ENCODE data around the gene CDC73.

- TF ChIP-seq CTCF (IDR thresholded peaks at IDR 0.05) (no peak), POLR2A (IDR thresholded peaks at IDR 0.05) (no peak), POLR2AphosphoS5 (IDR thresholded peaks at IDR 0.05) (no peak), EP300 (IDR thresholded peaks at IDR 0.05) (no peak)
These were observed 23.2 kb downstream of the CDC73 start for GRCh38 chr1:193144999-193145398.

Data from suprapubic skin (tissue), 4 donors.